Activated naive CD4-positive, alpha-beta T cell (primary cell): ENCODE data around the gene NHERF2.

Experiments used
- DNase-seq, 4 experiments: peaks; one replicate each; lab custom pipeline; 2025; lab: John Stamatoyannopoulos, UW

The NHERF2 gene

GRCh38 chr16:2026461-2027023 lies at the start of gene NHERF2:
Gene NHERF2 (plus strand): TSS chr16:2026902. CDS start chr16:2027006, 104 bp downstream.
- no peak for DNase-seq

GRCh38 chr16:1976951-1977874 lies 49.5 kb upstream of the NHERF2 start:
- DNase-seq, result no peak

- DNase-seq, result no peak
Observed at GRCh38 chr16:1977875-1978268, 48.8 kb upstream of the NHERF2 start.

- DNase-seq, result no peak
Observed at GRCh38 chr16:1978476-1979120, 48.1 kb upstream of the NHERF2 start.

- no peak for DNase-seq
Observed at GRCh38 chr16:1979271-1980029, 47.3 kb upstream of the NHERF2 start.

GRCh38 chr16:1980030-1980769 lies 46.5 kb upstream of the NHERF2 start:
- DNase-seq, result no peak

GRCh38 chr16:1980770-1981087 lies 46.0 kb upstream of the NHERF2 start:
- DNase-seq, result no peak

GRCh38 chr16:1981398-1981836 lies 45.3 kb upstream of the NHERF2 start, which contains the start of gene NOXO1:
Gene NOXO1 (minus strand): TSS chr16:1981469. CDS start chr16:1981179, 290 bp downstream.
- DNase-seq, result no peak

- DNase-seq, result no peak
Observed at GRCh38 chr16:1982013-1982433, 44.7 kb upstream of the NHERF2 start.

GRCh38 chr16:1982991-1983543 lies 43.6 kb upstream of the NHERF2 start:
- DNase-seq, result no peak

- DNase-seq, result peak in 2 of 4 experiments; percentile 23 to 27
Observed at GRCh38 chr16:1983544-1984346, 43.0 kb upstream of the NHERF2 start, which contains the start of gene GFER. Gene GFER (plus strand): TSS chr16:1984193. CDS start chr16:1984219, 26 bp downstream.

- DNase-seq, result no peak
Observed at GRCh38 chr16:1984347-1985225, 42.1 kb upstream of the NHERF2 start.

- no peak for DNase-seq
Observed at GRCh38 chr16:1985466-1986150, 41.1 kb upstream of the NHERF2 start.

GRCh38 chr16:1987198-1987597 lies 39.5 kb upstream of the NHERF2 start:
- DNase-seq, result no peak

GRCh38 chr16:1989209-1990100 lies 37.2 kb upstream of the NHERF2 start, which contains the start of gene SYNGR3:
Gene SYNGR3 (plus strand): TSS chr16:1989970. CDS start chr16:1990103, 133 bp downstream.
- no peak for DNase-seq

- no peak for DNase-seq
Observed at GRCh38 chr16:1990101-1990350, 36.7 kb upstream of the NHERF2 start.

- DNase-seq, result no peak
Observed at GRCh38 chr16:1990351-1991134, 36.2 kb upstream of the NHERF2 start.
